Ovary (tissue), 3 donors: ENCODE results near the gene UNC119B.

ENCODE experiments used
- POLR2A ChIP-seq: fragments of 450-650 bp; IDR thresholded peaks from one replicate; pipeline ENCODE4 v1.6.1; 2017; ENCODE audit warnings: antibody characterized with exemption, mild to moderate bottlenecking, moderate library complexity
- TF ChIP-seq, protein P1 (sequence below), 3 donors: fragments of 450-650 bp in 2 of 3; fragments of 200-600 bp in 1 of 3; IDR thresholded peaks; one replicate each; pipeline versions ENCODE4 v1.5.1 to v1.8.0; 2016 to 2022; ENCODE audit warnings: antibody characterized with exemption in 3 of 3, mild to moderate bottlenecking in 1 of 3
- donor health status: DM: no; HTN: no; CAD: no.

DNA sequence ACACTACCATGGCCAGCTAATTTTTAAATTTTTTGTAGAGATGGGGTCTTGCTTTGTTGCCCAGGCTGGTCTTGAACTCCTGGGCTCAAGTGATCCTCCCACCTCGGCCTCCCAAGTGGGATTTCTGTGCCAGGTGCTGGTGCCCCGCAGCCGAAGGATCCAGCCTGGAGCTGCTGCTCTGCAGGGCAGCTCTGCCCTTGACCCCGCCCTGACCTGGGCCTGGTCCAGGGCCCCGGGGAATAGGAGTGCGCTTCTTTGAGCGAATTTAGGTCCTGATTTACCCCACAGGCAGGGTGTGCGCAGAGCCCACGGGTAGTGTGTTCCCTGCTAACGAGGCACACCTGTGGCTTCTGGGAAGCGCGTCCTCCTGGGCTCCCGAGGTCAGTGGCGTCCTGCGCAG, 30.6 kb downstream of the UNC119B start:
- TF ChIP-seq, protein P1, sequence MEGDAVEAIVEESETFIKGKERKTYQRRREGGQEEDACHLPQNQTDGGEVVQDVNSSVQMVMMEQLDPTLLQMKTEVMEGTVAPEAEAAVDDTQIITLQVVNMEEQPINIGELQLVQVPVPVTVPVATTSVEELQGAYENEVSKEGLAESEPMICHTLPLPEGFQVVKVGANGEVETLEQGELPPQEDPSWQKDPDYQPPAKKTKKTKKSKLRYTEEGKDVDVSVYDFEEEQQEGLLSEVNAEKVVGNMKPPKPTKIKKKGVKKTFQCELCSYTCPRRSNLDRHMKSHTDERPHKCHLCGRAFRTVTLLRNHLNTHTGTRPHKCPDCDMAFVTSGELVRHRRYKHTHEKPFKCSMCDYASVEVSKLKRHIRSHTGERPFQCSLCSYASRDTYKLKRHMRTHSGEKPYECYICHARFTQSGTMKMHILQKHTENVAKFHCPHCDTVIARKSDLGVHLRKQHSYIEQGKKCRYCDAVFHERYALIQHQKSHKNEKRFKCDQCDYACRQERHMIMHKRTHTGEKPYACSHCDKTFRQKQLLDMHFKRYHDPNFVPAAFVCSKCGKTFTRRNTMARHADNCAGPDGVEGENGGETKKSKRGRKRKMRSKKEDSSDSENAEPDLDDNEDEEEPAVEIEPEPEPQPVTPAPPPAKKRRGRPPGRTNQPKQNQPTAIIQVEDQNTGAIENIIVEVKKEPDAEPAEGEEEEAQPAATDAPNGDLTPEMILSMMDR (IDR thresholded peaks at IDR 0.05): no peak
- TF ChIP-seq POLR2A: no peak
